T follicular helper cell (primary cell): ENCODE measurements around the gene SYNE2.
"Not testable (repeated sequence)": the region's sequence is repeated elsewhere in the genome, so short reads cannot be mapped to it uniquely, and the experiment has no call there.

Experiments
- DNase-seq: peaks from one replicate; pipeline ENCODE4 v3.0.0-alpha.2; 2020; ENCODE audit warnings: low read depth

SYNE2 gene

DNA sequence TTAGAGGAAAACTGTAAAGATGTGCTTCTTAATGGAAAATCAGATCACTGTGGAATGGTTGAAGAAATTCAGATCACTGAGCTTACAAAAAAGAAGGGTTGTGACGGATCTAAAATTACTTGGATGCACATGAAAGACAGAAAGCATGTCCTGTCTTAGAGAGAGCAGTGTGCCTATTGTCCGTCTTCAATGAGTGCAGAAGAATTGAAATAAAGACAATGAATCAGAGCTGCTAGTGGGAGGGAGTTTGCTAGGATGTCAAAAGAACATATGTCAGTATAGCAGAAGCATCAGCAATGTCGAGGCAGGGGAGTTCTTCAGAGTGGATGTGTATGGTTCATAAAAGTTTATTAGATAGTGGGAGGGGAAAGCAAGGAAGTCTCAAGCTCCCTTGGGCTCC, 172.7 kb downstream of the SYNE2 start:
- no peak for DNase-seq

DNA sequence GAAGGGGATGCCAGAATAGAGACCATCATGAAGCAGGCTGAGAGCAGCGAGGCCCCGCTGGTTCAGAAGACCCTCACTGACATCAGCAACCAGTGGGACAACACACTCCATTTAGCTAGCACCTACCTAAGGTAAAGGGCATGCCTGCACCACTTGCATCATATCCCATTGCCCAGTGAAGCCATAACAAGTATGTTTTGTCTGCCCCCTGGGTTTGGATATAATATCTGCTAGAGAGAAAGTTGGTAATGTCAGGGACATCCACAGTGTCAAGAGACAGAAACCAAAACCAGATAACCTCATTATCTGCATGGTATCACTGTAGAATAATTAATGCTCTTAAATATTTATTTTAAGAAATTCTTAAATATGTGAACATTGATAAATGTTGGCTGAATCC, 173.8 kb downstream of the SYNE2 start:
- DNase-seq, result no peak

DNA sequence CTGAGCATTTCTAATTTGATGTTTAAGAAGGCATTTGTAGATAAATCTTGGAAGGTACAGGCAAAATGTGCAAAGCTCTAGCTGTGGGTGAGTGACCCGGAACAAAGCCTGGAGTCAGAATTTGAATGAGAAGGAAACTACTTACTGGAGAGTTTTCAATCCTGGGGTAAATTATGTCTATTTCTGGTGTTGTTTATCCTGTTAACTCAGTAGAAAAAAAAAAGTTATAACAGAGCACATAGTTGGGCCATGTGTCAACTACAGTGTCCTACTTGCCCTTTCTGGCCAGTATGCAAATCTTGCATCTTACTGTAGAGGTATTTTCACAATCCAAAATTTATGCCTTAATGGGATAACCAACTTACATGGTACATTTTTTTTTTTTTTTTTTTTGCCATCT, 182.3 kb downstream of the SYNE2 start:
- DNase-seq, result no peak

DNA sequence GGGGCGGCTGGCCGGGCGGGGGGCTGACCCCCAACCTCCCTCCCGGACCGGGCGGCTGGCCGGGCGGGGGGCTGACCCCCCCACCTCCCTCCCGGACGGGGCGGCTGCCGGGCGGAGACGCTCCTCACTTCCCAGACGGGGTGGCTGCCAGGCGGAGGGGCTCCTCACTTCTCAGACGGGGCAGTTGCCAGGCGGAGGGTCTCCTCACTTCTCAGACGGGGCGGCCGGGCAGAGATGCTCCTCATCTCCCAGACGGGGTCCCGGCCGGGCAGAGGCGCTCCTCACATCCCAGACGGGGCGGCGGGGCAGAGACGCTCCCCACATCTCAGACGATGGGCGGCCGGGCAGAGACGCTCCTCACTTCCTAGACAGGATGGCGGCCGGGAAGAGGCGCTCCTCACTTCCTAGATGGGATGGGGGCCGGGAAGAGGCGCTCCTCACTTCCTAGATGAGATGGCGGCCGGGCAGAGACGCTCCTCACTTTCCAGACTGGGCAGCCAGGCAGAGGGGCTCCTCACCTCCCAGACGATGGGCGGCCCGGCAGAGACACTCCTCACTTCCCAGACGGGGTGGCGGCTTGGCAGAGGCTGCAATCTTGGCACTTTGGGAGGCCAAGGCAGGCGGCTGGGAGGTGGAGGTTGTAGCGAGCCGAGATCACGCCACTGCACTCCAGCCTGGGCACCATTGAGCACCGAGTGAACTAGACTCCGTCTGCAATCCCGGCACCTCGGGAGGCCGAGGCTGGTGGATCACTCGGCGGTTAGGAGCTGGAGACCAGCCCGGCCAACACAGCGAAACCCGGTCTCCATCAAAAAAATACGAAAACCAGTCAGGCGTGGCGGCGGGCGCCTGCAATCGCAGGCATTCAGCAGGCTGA, 185.3 kb downstream of the SYNE2 start:
- not testable (repeated sequence) for DNase-seq

DNA sequence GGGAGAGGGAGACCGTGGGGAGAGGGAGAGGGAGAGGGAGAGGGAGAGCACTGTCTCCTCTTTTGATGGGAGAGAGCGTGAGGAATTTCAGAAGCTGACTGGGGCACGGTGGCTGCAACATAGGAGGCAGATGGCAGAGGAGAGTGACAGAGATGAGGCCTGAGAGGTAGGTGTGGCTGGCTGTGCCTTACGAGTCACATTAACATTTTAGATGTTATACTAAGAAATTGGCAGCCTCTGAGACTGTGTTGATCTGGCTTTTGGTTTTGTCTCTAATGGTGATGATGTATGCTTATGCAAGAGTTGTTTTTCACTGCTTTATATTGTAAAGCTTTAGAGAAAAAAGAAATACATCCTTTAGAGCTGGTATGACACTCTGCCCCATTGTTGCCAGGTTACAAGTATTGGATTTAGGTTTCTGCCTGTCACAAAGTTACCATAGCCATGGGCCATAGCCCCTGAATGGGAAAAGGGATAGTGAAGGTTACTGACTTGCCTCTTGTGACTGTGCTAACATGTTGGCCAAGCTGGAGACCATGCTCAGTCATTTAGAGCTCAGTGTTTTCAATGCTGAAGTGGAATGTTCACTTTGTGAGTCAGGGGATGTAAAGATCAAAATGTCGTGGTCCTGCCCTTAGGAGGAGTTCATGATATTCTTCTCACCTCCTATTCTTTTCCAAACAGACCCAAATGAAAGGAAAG, 186.2 kb downstream of the SYNE2 start:
- DNase-seq, result no peak

DNA sequence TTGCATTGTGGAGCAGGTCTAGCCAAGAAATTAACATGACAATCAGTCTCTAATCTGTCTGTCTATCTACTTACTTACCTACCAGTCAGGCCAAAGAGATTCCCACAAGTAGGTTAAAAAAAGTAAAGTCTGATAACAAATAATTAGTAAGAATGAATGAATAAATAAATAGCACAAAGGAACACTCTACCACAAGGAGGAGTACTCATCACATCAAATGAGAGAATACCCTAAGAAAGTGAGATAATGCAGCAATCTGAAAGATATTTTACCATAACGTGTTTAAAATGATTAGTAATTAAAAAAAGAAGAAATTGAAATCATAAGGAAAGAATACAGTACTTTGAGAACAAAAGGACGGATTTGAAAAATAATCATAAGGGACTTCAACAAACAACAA, 187.2 kb downstream of the SYNE2 start:
- no peak for DNase-seq

DNA sequence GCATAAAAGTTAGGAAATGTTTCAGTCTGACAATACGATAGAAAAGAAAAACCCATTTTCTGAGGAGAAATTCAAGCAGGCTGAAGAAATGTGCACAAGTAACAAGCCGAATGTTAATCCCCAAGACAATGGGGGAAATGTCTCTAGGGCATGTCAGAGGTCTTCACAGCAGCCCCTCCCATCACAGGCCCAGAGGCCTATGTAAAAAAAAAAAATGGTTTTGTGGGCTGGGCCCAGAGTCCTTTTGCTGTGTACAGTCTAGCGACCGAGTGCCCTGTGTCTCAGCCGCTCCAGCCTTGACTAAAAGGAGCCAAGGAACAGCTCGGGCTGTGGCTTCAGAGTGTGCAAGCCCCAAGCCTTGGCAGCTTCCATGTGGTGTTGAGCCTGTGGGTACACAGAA, 190.5 kb downstream of the SYNE2 start:
- DNase-seq, result not testable (repeated sequence)

DNA sequence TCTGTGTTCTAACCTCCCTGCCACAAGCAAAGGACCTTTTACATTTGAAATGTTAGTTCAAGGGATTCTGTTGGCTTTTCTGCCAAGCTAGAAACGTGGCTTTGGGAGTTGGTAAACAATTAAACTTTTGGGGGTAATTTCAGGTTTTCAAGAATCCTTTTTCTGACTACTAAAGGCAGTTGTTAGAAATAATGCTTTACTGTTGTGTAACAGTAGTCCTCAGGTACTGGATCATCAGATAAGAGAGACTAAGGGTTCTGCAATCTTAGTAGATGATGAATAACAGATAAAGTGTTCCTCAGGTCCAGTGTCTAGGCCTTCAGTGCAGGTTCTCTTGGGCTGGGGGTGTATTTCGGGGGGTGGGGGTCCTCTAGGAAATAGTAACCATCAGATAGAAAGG, 192.3 kb downstream of the SYNE2 start:
- DNase-seq, result no peak

DNA sequence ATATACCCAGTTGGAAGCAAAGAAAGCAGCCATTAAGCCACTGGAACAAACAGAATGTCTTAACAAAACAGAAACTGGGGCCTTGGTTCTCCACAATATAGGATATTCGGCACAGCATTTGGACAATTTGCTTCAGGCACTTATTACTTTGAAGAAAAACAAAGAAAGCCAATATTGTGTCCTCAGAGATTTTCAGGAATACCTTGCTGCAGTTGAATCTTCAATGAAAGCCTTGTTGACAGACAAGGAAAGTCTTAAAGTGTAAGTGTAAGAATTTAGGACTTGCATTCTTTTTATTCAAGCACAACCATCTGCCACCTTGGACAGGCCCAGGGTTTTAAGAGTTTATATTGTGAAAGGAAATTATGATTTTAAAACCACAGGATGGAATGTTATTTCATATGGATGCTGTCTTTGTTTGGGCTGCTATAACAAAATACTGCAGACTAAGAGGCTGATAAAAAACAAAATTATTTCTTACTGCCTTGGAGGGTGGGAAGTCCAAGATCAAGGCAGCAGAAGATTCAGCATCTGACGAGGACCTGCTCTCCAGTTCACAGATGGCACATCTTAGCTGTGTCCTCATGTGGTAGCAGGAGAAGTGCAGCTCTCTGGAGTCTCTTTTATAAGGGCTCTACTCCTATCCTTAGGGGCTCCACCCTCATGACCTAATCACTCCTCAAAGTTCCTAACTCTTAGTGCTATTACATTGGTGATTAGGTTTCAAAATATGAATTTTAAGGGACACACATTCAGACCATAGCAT, 197.0 kb downstream of the SYNE2 start:
- DNase-seq, result no peak

DNA sequence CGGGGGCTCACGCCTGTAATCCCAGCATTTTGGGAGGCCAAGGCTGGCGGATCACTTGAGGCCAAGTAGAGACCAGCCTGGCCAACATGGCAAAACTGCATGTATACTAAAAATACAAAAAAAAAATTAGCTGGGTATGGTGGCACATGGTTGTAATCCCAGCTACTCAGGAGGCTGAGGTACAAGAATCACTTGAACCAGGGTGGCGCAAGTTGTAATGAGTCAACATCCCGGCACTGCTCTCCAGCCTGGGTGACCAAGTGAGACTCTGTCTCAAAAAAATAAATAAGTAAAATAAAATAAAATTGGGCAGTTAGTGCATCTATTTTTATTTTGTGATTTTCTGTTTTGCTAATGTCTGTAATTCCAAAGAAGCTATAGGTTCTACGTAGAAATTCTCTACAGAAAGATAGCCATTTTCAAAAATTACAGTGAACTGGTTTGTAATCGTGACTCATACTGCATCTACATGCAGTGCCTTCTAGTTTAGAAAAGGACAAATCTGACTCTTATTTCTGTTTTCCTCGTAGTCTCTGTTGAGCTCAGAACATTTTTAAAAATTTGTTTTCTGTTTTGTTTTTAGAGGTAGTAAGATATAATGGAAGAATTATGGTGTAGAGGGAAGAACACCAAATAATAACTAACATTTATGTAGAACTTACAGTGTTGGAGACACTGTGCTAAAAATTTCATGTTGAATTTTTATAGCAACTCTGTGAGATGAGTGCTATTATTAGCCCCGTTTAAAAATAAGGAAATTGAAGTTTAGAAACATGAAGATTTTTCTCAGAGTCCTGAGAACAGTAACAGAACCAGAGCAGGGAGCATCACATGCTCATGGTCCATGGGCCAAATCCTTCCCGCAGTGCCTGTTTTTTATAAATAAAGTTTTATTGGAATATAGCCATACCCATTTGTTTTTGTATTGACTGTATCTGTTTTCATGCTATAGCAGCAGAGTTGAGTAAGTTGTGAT, 201.2 kb downstream of the SYNE2 start:
- no peak for DNase-seq

DNA sequence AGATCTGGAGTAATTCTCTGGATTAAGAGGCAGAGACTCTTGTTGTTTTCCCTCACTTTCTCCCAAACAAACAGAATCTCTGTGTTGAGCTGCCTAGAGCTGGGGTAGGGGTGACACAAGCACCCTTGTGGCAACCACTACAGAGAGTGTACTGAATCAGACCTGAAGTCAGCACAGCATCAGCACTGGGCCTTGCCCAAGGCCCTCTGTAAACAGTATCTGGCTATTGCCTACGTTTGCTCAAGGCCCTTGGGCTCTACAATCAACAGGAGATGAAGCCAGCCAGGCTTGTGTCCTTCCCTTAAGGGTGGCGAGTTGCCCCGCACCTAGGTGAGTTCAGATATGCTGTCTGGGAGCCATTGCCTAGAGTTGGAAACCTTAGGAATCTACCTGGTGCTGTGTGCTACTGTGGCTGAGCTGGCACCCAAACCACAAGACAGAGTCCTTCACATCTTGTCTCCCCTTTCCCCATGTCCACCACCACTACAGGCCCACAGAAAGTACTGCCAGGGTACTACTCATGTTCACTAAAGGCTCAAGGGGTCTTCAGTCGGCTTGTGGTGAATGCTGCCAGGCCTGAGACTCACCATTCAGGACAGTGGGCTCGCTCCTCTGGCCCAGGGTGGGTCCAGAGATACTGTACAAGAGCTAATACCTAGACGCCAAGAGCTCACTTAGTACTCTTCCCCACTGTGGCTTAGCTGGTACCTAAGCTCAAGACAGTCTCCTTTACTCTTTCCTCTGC, 206.8 kb downstream of the SYNE2 start:
- no peak for DNase-seq

DNA sequence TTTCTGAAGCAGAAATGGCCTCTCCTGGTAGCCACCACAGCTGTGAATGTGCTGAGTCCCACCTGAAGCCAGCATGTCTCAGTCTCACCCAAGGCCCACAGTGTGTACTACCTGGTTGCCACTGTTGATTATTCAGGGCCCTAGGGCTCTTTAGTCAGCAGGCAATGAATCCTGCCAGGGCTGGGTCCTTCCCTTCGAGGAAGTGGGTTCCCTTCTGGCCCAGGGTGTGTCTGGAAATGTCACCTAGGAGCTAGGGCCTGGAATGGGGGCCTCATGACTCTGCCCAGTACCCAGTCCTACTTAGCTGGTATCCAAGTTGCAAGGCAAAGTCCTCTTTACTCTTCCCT, 207.4 kb downstream of the SYNE2 start:
- no peak for DNase-seq

DNA sequence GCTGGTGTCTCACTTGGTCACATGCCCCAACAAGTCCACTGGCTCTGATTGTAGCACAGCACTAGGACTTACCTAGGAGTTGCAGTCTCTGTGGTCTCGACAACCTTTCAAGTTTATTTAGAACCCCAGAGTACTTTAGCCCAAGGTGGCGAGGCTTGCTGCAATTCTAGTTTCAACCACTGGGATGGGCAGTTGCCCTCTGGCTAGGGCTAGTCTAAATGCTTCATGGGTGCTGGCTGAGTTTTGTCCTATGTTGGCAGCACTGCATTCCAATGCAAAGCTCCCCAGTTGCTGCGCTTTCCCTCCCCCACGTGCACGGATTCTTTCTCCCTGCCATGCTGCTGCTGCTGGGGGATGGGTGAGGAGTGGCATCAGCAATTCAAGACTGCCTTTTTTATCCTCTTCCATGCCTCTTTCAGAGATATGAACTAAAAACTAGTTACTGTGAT, 207.9 kb downstream of the SYNE2 start:
- no peak for DNase-seq

DNA sequence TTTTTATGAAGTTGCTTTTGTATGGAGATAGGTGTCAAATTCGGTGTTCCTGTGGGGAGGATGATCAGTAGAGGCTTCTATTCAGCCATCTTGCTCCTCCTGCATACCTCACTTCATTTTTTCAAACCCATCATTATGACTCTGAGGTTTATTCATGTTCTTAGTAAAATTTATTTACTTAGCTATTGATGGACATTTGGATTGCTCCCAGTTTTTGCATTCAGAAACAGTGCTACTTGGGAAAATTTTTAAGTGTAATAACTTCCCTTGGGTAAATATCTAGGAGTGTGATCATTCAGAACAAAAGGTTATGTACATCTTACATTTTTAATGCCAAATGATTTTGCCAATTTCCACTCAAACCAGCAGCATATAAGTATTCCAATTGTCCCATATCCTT, 208.3 kb downstream of the SYNE2 start:
- DNase-seq, result no peak

DNA sequence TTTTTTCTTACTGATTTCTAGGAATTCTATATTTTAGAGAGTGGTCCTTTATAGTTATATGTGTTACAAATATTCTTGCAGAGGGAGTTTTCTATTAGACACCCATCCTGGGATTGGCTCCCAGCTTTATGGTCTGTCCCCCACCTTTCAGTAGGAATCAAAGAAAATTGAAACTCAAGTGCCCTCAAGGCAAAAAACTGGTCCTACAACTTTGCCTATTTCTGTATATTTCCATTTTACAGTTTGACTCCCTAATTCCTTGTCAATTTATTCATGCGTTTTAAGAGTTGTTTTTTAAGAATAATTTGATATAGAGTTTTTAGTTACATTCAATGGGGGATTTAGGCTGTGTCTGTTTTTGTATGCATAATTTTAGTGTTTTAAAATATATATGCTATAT, 208.9 kb downstream of the SYNE2 start:
- DNase-seq, result no peak

DNA sequence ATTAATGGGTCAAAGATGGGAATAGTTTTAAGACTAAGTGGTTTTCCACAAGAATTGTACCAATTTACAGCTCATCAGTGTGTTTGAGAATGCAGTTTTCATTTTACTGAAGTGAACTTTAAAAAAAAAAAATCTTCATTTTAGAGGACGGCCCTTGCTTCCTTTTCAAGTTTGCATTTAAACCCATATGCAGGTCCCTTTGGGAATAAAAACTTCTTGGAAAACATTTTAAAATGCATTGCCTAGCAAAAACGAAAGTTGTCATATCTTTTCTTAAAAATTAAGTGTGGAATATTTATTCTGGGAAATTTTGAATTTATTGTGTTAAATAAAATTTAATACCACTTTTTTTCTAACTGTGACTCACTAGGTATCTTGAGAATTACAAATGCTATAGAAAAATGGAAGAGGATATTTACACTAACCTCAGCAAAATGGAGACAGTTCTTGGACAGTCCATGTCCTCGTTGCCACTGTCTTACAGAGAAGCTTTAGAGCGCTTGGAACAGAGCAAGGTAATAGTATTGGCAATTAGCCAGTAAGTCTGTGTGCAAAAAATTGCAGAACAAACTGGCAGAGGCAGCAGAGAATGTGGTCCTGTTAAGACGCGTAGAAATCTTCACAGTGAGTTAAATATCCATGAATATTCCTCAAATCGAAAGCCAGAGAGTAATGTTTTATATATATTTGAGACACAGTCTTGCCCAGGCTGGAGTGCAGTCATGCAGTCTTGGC, 209.7 kb downstream of the SYNE2 start:
- no peak for DNase-seq

DNA sequence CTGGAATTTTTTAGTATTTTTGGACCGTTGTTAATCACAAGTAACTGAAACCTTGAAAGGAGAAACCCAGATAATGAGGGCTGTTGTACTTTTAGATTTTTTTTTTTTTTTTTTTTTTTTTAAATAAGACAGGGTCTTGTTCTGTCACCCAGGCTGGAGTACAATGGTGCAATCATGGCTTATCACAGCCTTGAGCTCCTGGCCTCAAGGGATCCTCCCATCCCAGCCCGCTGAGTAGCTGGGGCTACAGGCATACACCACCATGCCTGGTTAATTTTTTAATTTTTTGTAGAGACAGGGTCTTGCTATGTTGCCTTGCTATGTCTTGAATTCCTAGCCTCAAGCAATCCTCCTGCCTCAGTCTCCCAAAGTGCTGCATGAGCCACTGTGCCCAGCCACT, 211.6 kb downstream of the SYNE2 start:
- no peak for DNase-seq

DNA sequence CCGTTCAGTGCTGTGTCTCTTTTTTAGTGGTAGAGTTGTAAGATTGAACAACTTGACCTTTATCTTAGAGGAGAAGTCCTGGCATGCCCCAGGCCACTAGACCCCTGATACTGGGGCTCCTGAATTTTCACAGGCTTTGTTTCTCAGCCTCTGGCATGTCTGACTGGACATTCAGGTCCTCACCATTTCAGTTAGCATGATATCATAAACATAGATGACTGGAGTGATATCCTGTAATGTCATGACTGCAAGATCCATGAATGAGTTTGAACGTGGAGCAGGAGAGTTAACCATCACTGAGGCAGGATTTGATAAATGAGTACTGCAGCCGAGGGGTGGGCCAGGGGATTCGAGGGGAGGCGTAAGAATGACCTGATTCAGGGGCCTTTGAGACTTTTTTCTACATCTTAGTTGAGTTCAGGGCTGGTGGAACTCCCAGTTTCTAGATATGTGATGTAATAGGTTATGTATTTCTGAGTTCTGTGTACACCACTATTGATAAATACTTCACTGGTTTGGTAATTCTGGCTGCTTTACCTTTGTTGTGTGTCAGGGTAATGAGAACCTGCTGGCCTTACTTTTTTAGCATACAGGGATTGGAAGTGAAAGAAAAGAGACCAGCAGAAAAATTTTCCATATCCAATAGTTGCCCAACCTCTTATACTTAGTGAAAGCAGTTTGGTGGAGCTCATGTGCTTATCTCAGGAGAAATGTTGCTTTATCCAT, 217.0 kb downstream of the SYNE2 start:
- DNase-seq, result no peak

DNA sequence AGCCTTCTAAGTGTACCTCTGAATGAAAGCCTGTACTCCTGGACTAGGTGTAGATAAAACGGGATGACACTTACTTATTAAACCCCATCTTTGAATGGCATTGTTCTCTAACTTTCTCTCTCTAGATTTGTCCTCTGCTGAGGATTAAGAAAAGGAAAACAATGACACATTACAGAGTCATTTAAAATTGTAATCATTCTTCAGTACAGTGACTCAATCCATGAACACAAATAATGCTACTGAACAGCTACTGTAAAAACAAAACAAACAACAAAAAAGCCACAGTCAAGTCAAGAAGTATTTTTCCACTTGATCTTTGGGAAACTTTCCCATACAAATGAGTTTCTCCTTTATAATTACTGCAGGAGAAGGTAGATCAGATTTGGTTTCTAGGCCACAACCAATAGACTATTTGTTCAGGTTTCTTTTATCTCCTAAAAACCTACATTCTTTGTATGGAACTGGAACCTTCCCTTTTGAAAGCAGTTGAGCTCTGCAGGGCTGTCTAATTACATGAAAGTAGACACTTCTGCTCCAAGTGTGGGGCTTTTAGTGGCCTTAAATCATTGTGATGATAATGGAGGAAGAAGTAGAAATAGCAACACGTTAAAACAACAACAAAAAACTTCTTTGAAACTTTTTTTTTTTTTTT, 222.3 kb downstream of the SYNE2 start:
- no peak for DNase-seq
